H1 (cell line): ENCODE measurements around the gene CARD18. TPM values are rescaled to one million over a fixed set of nuclear protein-coding genes. Genes with fewer than 3 reads are reported as not detected.

Experiments
- CTCF ChIA-PET: fragments of 300-600 bp; sonication (Branson Sonifier 250); formaldehyde crosslinking; loops from one replicate; lab custom pipeline; 2021; ENCODE audit not compliant: partially characterized antibody; lab: Charles Lee
- POLR2A ChIA-PET: fragments of 300-600 bp; sonication (Branson Sonifier 250); formaldehyde crosslinking; loops from one replicate; lab custom pipeline; 2021; ENCODE audit warnings: inconsistent platforms; ENCODE audit not compliant: partially characterized antibody; lab: Charles Lee
- DNase-seq, 2 experiments: peaks; one replicate each; pipeline versions ENCODE4 v3.0.0 to v3.0.0-alpha.2; 2010 to 2022; ENCODE audit warnings: low spot score in 2 of 2, low read depth in 1 of 2, mixed read lengths in 1 of 2
- FAIRE-seq: peaks from 2 replicates; lab custom pipeline; 2011; peaks lifted over from hg19 to GRCh38; lab: Jason Lieb, UNC
- H2AFZ ChIP-seq: 2 replicates; pipeline ENCODE4 v1.8.1; 2012; ENCODE audit warnings: low read length, inconsistent platforms
- H2AK5ac ChIP-seq: 2 replicates; pipeline ENCODE4 v1.6.1; 2013; ENCODE audit warnings: low read depth, low read length
- H2BK120ac ChIP-seq: replicated peaks from 2 replicates; pipeline ENCODE3; 2013; ENCODE audit warnings: low read depth, low read length, inconsistent platforms
- H2BK12ac ChIP-seq: 2 replicates; pipeline ENCODE4 v1.6.1; 2013; ENCODE audit warnings: low read depth, low read length
- H2BK15ac ChIP-seq: 2 replicates; pipeline ENCODE4 v1.6.1; 2013; ENCODE audit warnings: low read length
- H2BK20ac ChIP-seq: 2 replicates; pipeline ENCODE4 v1.6.1; 2013; ENCODE audit warnings: low read length
- H2BK5ac ChIP-seq: 2 replicates; pipeline ENCODE4 v1.6.1; 2013; ENCODE audit warnings: low read depth, low read length
- H3K14ac ChIP-seq: 2 replicates; pipeline ENCODE4 v1.6.1; 2013; ENCODE audit warnings: inconsistent platforms; ENCODE audit not compliant: insufficient read length
- H3K18ac ChIP-seq: 2 replicates; pipeline ENCODE4 v1.6.1; 2013; ENCODE audit warnings: low read length; ENCODE audit errors: extremely low read depth
- H3K23ac ChIP-seq: 2 replicates; pipeline ENCODE4 v1.6.1; 2013; ENCODE audit warnings: inconsistent platforms; ENCODE audit not compliant: insufficient read length
- H3K23me2 ChIP-seq: 2 replicates; pipeline ENCODE4 v1.6.1; 2013; ENCODE audit warnings: low read depth, low read length
- H3K27ac ChIP-seq: 2 replicates; pipeline ENCODE4 v1.6.1; 2011; ENCODE audit warnings: low read depth, low read length, inconsistent platforms
- H3K27me3 ChIP-seq, 4 experiments: replicated peaks in 1 of 4; 1 replicate in 1 of 4; 2 replicates in 3 of 4; pipeline versions ENCODE4 v1.6.1 to v1.8.1; 2011 to 2013; ENCODE audit warnings: low read length in 3 of 4, mild to moderate bottlenecking in 3 of 4, inconsistent platforms in 2 of 4, mixed read lengths in 2 of 4, moderate library complexity in 1 of 4; ENCODE audit not compliant: control insufficient read depth in 3 of 4, insufficient read depth in 3 of 4; ENCODE audit errors: extremely low read depth in 1 of 4
- H3K36me3 ChIP-seq, 4 experiments: 2 replicates each; pipeline versions ENCODE4 v1.6.1 to v1.8.1; 2011 to 2013; ENCODE audit warnings: mild to moderate bottlenecking in 4 of 4, low read length in 3 of 4, moderate library complexity in 2 of 4, control low read depth in 1 of 4, inconsistent platforms in 1 of 4; ENCODE audit not compliant: insufficient read depth in 4 of 4, control insufficient read depth in 2 of 4
- H3K4ac ChIP-seq: replicated peaks from 2 replicates; pipeline ENCODE3; 2013; ENCODE audit warnings: low read length, low read depth, mixed read lengths, inconsistent platforms; ENCODE audit not compliant: insufficient read length
- H3K4me1 ChIP-seq, 4 experiments: replicated peaks in 1 of 4; 1 replicate in 1 of 4; 2 replicates in 3 of 4; pipeline versions ENCODE4 v1.6.1 to v1.8.1; 2011 to 2013; ENCODE audit warnings: low read length in 3 of 4, inconsistent platforms in 2 of 4, mixed read lengths in 1 of 4; ENCODE audit not compliant: insufficient read depth in 4 of 4, control insufficient read depth in 3 of 4
- H3K4me2 ChIP-seq, 2 experiments: 2 replicates each; pipeline versions ENCODE4 v1.6.1 to v1.8.1; 2011 to 2013; ENCODE audit warnings: low read depth in 2 of 2, low read length in 2 of 2, control low read depth in 1 of 2, inconsistent platforms in 1 of 2, mild to moderate bottlenecking in 1 of 2; ENCODE audit not compliant: insufficient read depth in 1 of 2
- H3K4me3 ChIP-seq, 4 experiments: fragments of 200-600, 300-600 bp in 1 of 4; sonication (generic), shearing (Covaris generic), sonication (Bioruptor Twin) in 1 of 4; 2 replicates each; pipeline versions ENCODE4 v1.5.1 to v1.8.1; 2011 to 2016; ENCODE audit warnings: low read length in 4 of 4, low read depth in 3 of 4, control low read depth in 2 of 4, inconsistent platforms in 2 of 4, mild to moderate bottlenecking in 2 of 4, mixed read lengths in 1 of 4, moderate library complexity in 1 of 4; ENCODE audit not compliant: insufficient read depth in 2 of 4; ENCODE audit errors: extremely low read depth in 1 of 4
- H3K56ac ChIP-seq: replicated peaks from 2 replicates; pipeline ENCODE3; 2013; ENCODE audit warnings: low read depth, mild to moderate bottlenecking, mixed read lengths, low read length, inconsistent platforms; ENCODE audit not compliant: insufficient read length
- H3K79me1 ChIP-seq: 2 replicates; pipeline ENCODE4 v1.6.1; 2013; ENCODE audit warnings: low read depth, low read length, control low read depth
- H3K79me2 ChIP-seq, 2 experiments: 2 replicates each; pipeline versions ENCODE4 v1.6.1 to v1.8.1; 2012 to 2013; ENCODE audit warnings: low read length in 2 of 2, mild to moderate bottlenecking in 2 of 2, inconsistent platforms in 1 of 2; ENCODE audit not compliant: insufficient read depth in 2 of 2, control insufficient read depth in 1 of 2
- H3K9ac ChIP-seq, 4 experiments: replicated peaks in 1 of 4; 1 replicate in 1 of 4; 2 replicates in 3 of 4; pipeline versions ENCODE4 v1.6.1 to v1.8.1; 2011 to 2013; ENCODE audit warnings: low read depth in 3 of 4, low read length in 3 of 4, control low read depth in 2 of 4, mild to moderate bottlenecking in 2 of 4, moderate library complexity in 2 of 4, inconsistent platforms in 1 of 4; ENCODE audit errors: extremely low read depth in 1 of 4
- H3K9me3 ChIP-seq, 2 experiments: 2 replicates each; pipeline versions ENCODE4 v1.6.1 to v1.8.1; 2012 to 2013; ENCODE audit warnings: mild to moderate bottlenecking in 2 of 2, moderate library complexity in 2 of 2, control low read depth in 1 of 2, inconsistent platforms in 1 of 2, low read depth in 1 of 2, low read length in 1 of 2, mixed read lengths in 1 of 2; ENCODE audit not compliant: insufficient read depth in 2 of 2
- H4K20me1 ChIP-seq, 2 experiments: replicated peaks in 1 of 2; 2 replicates each; pipeline versions ENCODE3 to v1.8.1; 2011 to 2013; ENCODE audit warnings: inconsistent platforms in 2 of 2, low read length in 2 of 2, mild to moderate bottlenecking in 1 of 2; ENCODE audit not compliant: insufficient read depth in 2 of 2, control insufficient read depth in 1 of 2
- H4K5ac ChIP-seq: 2 replicates; pipeline ENCODE4 v1.6.1; 2013; ENCODE audit warnings: low read length, low read depth, mixed read lengths, inconsistent platforms; ENCODE audit not compliant: insufficient read length
- H4K8ac ChIP-seq: 2 replicates; pipeline ENCODE4 v1.8.0; 2013; ENCODE audit warnings: mild to moderate bottlenecking, moderate library complexity, low read length, inconsistent platforms; ENCODE audit not compliant: insufficient read depth; ENCODE audit errors: extremely low read depth
- H4K91ac ChIP-seq: replicated peaks from 2 replicates; pipeline ENCODE3; 2013; ENCODE audit warnings: low read length, mixed read lengths, inconsistent platforms; ENCODE audit not compliant: insufficient read length
- CHD2 ChIP-seq: IDR thresholded peaks from 2 replicates; pipeline ENCODE4 v1.6.1; 2012; ENCODE audit warnings: low read length, improper control_type of control experiment
- FOSL1 ChIP-seq: IDR thresholded peaks from 2 replicates; pipeline ENCODE4 v1.6.1; 2011; ENCODE audit warnings: mild to moderate bottlenecking, low read depth, low read length, moderate library complexity; ENCODE audit not compliant: insufficient read depth
- HDAC6 ChIP-seq: IDR thresholded peaks from one replicate; pipeline ENCODE4 v1.7.1; 2012; ENCODE audit warnings: low read depth, mild to moderate bottlenecking, inconsistent platforms, low read length, moderate library complexity
- JUN ChIP-seq: IDR thresholded peaks from 2 replicates; pipeline ENCODE4 v1.6.1; 2011; ENCODE audit warnings: low read depth, mild to moderate bottlenecking, improper control_type of control experiment, low read length
- KDM5A ChIP-seq: fragments of 200-600 bp; IDR thresholded peaks from 2 replicates; pipeline ENCODE4 v1.7.1; 2012; ENCODE audit warnings: mild to moderate bottlenecking, low read length, inconsistent platforms, mixed read lengths
- NRF1 ChIP-seq: IDR thresholded peaks from 2 replicates; pipeline ENCODE4 v1.6.1; 2011; ENCODE audit warnings: mild to moderate bottlenecking, low read depth, low read length, improper control_type of control experiment
- SIN3A ChIP-seq, 2 experiments: IDR thresholded peaks in 1 of 2; conservative IDR thresholded peaks in 1 of 2; 2 replicates each; pipeline ENCODE4 v1.6.1; 2011 to 2012; ENCODE audit warnings: low read length in 2 of 2, improper control_type of control experiment in 1 of 2, low read depth in 1 of 2, mild to moderate bottlenecking in 1 of 2
- SP4 ChIP-seq: IDR thresholded peaks from 2 replicates; pipeline ENCODE4 v1.6.1; 2012; ENCODE audit warnings: low read length, inconsistent platforms
- SRF ChIP-seq: IDR thresholded peaks from 2 replicates; pipeline ENCODE4 v1.6.1; 2011; ENCODE audit warnings: mild to moderate bottlenecking, low read depth, low read length, moderate library complexity
- SUZ12 ChIP-seq: fragments of 200-600 bp; sonication (generic); IDR thresholded peaks from 2 replicates; pipeline ENCODE4 v1.6.1; 2012; ENCODE audit warnings: mild to moderate bottlenecking, inconsistent platforms, low read length, moderate library complexity, mixed read lengths
- YY1 ChIP-seq: IDR thresholded peaks from 2 replicates; pipeline ENCODE4 v1.6.1; 2011; ENCODE audit warnings: low read depth, mild to moderate bottlenecking, low read length
- WGBS, 2 experiments: shearing (Covaris generic) in 1 of 2; methylation state at CpG; one replicate each; pipeline versions ENCODE4 v1.1.6 to v1.1.7; 2013 to 2015; ENCODE audit warnings: low lambda C conversion rate in 2 of 2, mixed read lengths in 2 of 2, inconsistent platforms in 1 of 2, low coverage in 1 of 2, missing lambda C conversion rate in 1 of 2; ENCODE audit not compliant: insufficient replicate concordance in 2 of 2, insufficient coverage in 1 of 2, insufficient read length in 1 of 2; ENCODE audit errors: extremely low coverage in 1 of 2, missing lambda C conversion rate in 1 of 2; 5-methylcytosine and 5-hydroxymethylcytosine counted together
- polyA plus RNA-seq, 7 experiments: library from polyadenylated mRNA; depleted of rRNA in 3 of 7; stranded (reverse) in 5 of 7; unstranded in 2 of 7; fragments of >200 nt in 5 of 7; fragments of 200-250 nt in 2 of 7; gene quantifications; 1 replicate in 5 of 7; 2 replicates in 1 of 7; 4 replicates in 1 of 7; pipeline versions ENCODE4 v1.2.1 to v1.2.3, GENCODE V29; 2011 to 2013; ENCODE audit warnings: missing spikeins in 2 of 7, mixed read lengths in 2 of 7
- total RNA-seq: library from RNA; stranded (reverse); fragmentation: NEBNext Ultra II Directional; extraction: Animal tissue kit (Norgen Biotek cat#: 25700); gene quantifications from 2 replicates; pipeline ENCODE4 v1.2.1, GENCODE V29; 2021
- TF ChIP-seq, protein P1 (sequence below): IDR thresholded peaks from 2 replicates; pipeline ENCODE4 v1.6.1; 2012; ENCODE audit warnings: low read length, inconsistent platforms

CARD18 gene
- total and polyA plus RNA-seq, 2 of the 8 experiments (the other 6 are each of a cell fraction or from before 2014, with no cell fraction given) = not detected

DNA sequence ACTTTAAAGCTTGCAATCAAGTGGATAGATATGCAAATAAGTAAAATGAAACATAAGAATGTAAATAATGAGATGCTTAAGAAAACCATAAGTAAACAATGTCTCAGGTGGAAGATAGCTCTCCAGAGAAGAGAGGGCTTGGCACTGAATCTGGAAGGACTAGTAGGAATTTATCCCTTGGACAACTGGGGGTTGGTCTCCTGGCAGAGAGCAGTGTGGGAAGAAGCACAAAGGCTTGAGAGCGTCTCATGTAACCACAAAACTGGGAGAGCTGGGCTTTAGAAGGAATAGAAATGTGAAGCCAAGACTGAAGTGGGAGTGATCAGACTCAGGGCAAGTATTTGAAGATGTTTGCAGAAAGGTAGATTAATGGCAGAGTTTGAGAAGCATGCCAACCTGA, 31.3 kb downstream of the CARD18 start:
- H4K5ac ChIP-seq = no peak overlapping the region
- H3K23ac ChIP-seq = no peak overlapping the region
- ChIA-PET POLR2A (no interaction called here), CTCF (interaction anchor here (1.7 kb wide), 1 partner anchor 27 kb away, joined by 3 read pairs; no protein-coding TSS in a partner anchor)
- H3K9me3 ChIP-seq = peaks cover 0 to 5% of the 10 kb centered on the region in 2 experiments; a peak in 1 of 4 replicates
- H3K18ac ChIP-seq = no peak overlapping the region
- H2AFZ ChIP-seq = no peak overlapping the region
- H3K36me3 ChIP-seq = no peaks in the 10 kb centered on the region
- H3K4me2 ChIP-seq = no peak overlapping the region
- no peak overlapping the region for H2BK5ac ChIP-seq
- 88% methylated on average over 1 of the region's 1 CpG; no CpG with 5 or more reads in 1 of the 2 experiments for WGBS, 2 experiments
- no peak for FAIRE-seq
- H2BK120ac ChIP-seq = no peak overlapping the region
- H4K20me1 ChIP-seq = no peaks in the 10 kb centered on the region
- H2AK5ac ChIP-seq = no peak overlapping the region
- H3K4ac ChIP-seq = no peak overlapping the region
- no peak overlapping the region for H3K9ac ChIP-seq
- no peaks in the 10 kb centered on the region for H3K79me2 ChIP-seq
- H3K4me3 ChIP-seq = no peak overlapping the region
- H4K91ac ChIP-seq = no peak overlapping the region
- H4K8ac ChIP-seq = no peak overlapping the region
- no peaks in the 10 kb centered on the region for H3K79me1 ChIP-seq
- H2BK20ac ChIP-seq = no peak overlapping the region
- H3K14ac ChIP-seq = no peak overlapping the region
- DNase-seq = no peak
- H2BK12ac ChIP-seq = no peak overlapping the region
- no peaks in the 10 kb centered on the region for H3K4me1 ChIP-seq
- no peaks in the 10 kb centered on the region for H3K23me2 ChIP-seq
- no peaks in the 10 kb centered on the region for H3K27me3 ChIP-seq
- no peak overlapping the region for H3K56ac ChIP-seq
- H3K27ac ChIP-seq = no peak overlapping the region
- no peak overlapping the region for H2BK15ac ChIP-seq
- no peak for TF ChIP-seq CHD2
- no peak for TF ChIP-seq YY1
- no peak for TF ChIP-seq SP4
- TF ChIP-seq, protein P1, sequence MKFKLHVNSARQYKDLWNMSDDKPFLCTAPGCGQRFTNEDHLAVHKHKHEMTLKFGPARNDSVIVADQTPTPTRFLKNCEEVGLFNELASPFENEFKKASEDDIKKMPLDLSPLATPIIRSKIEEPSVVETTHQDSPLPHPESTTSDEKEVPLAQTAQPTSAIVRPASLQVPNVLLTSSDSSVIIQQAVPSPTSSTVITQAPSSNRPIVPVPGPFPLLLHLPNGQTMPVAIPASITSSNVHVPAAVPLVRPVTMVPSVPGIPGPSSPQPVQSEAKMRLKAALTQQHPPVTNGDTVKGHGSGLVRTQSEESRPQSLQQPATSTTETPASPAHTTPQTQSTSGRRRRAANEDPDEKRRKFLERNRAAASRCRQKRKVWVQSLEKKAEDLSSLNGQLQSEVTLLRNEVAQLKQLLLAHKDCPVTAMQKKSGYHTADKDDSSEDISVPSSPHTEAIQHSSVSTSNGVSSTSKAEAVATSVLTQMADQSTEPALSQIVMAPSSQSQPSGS = no peak
- TF ChIP-seq NRF1 = no peak
- TF ChIP-seq KDM5A = no peak
- TF ChIP-seq HDAC6 = no peak
- TF ChIP-seq JUN = no peak
- TF ChIP-seq SRF = no peak
- TF ChIP-seq SIN3A (conservative IDR thresholded peaks at IDR 0.05 in 1 of 2, IDR thresholded peaks at IDR 0.05 in 1 of 2; ENCODE audit: low read depth in 1 of 2, low read length in 2 of 2) = no peak
- TF ChIP-seq FOSL1 = no peak
- no peak for TF ChIP-seq SUZ12
